Keratinocyte (primary cell): ENCODE results near the gene MED12L.

ENCODE experiments used
- CTCF ChIP-seq, 3 experiments: IDR thresholded peaks in 1 of 3; conservative IDR thresholded peaks in 1 of 3; optimal IDR thresholded peaks in 1 of 3; 2 replicates in 2 of 3; 3 replicates in 1 of 3; pipeline versions ENCODE3 to v1.5.1; 2011; ENCODE audit warnings: low read length in 3 of 3, mild to moderate bottlenecking in 3 of 3, moderate library complexity in 2 of 3, control low read depth in 1 of 3, inconsistent platforms in 1 of 3; ENCODE audit not compliant: insufficient read depth in 2 of 3; ENCODE audit errors: extremely low read depth in 1 of 3
- EZH2 ChIP-seq: IDR thresholded peaks from one replicate; pipeline ENCODE4 v1.6.1; 2012; ENCODE audit warnings: inconsistent platforms, mild to moderate bottlenecking, low read length, moderate library complexity

DNA sequence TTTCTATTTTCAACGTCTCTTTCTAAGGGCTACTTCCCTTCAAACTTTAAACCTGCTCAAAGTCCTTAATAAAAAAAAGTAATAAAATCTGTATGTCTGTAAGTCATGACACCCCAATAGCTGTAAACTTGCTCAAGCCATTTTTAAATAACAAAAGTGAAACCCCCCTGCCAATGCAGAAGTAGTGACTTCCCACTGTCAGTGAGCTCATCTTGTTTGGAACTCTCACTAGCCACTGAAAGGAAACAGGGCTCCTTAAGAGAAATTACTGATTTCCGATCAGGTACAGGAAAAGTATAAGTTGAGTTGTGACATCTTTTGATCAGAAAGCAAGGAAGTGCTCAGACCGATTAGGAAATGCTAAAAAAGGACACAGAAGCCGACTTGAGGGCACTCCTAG, 145.2 kb downstream of the MED12L start:
- TF ChIP-seq CTCF (optimal IDR thresholded peaks at IDR 0.05 in 1 of 3, IDR thresholded peaks at IDR 0.05 in 1 of 3, conservative IDR thresholded peaks at IDR 0.05 in 1 of 3; ENCODE audit: extremely low read depth in 1 of 3, insufficient read depth in 2 of 3, low read length in 3 of 3) (no peak), EZH2 (no peak)
